Astrocyte of the spinal cord (primary cell): ENCODE results near the gene GHDC.
"Not testable (repeated sequence)": the region's sequence is repeated elsewhere in the genome, so short reads cannot be mapped to it uniquely, and the experiment has no call there.

Experiments
- DNase-seq: peaks from one replicate; pipeline ENCODE4 v3.0.0; 2011; ENCODE audit warnings: low read depth, low spot score
- H3K4me3 ChIP-seq: 2 replicates; pipeline ENCODE4 v1.5.1; 2011; ENCODE audit warnings: low read depth, mild to moderate bottlenecking, low read length, moderate library complexity
- CTCF ChIP-seq: IDR thresholded peaks from 2 replicates; pipeline ENCODE4 v1.5.1; 2012; ENCODE audit warnings: low read depth, mild to moderate bottlenecking, low read length, inconsistent platforms
- in situ Hi-C: cut with HindIII; loops from 2 replicates; pipeline ENCODE4 v1.10.0; 2017; ENCODE audit warnings: low sequenced_read_pairs

The GHDC gene

GRCh38 chr17:42153919-42154742, 40.2 kb downstream of the GHDC start:
- peak overlapping the region; percentile 96 for H3K4me3 ChIP-seq
- in situ Hi-C loops, result no loop called here
- peak; percentile 4 for DNase-seq
- TF ChIP-seq CTCF, result no peak

- in situ Hi-C loops, result no loop called here
- H3K4me3 ChIP-seq, result no peak overlapping the region
- TF ChIP-seq CTCF, result no peak
- no peak for DNase-seq
Measured at GRCh38 chr17:42146911-42147607, 47.2 kb downstream of the GHDC start.

- DNase-seq, H3K4me3 ChIP-seq, in situ Hi-C loops: not testable (repeated sequence)
Measured at GRCh38 chr17:42143138-42143537, 51.2 kb downstream of the GHDC start.

GRCh38 chr17:42142371-42142896, 51.9 kb downstream of the GHDC start:
- in situ Hi-C loops, result no loop called here
- H3K4me3 ChIP-seq, result no peak overlapping the region
- no peak for TF ChIP-seq CTCF
- peak; percentile 61 for DNase-seq

- H3K4me3 ChIP-seq, result no peak overlapping the region
- in situ Hi-C loops, result no loop called here
- DNase-seq, result no peak
- no peak for TF ChIP-seq CTCF
Measured at GRCh38 chr17:42141382-42141781, 52.9 kb downstream of the GHDC start.

- in situ Hi-C loops, result not testable (repeated sequence)
Measured at GRCh38 chr17:42140690-42141089, 53.6 kb downstream of the GHDC start.

More at GRCh38 chr17:42140690-42141089, 53.6 kb downstream of the GHDC start:
- not testable (repeated sequence) for H3K4me3 ChIP-seq, DNase-seq
